HG02623 (cell line): ENCODE data around the gene C6orf47.

ENCODE experiments used
- ATAC-seq: cut with Tn5 transposase; IDR thresholded peaks from one replicate; pipeline ENCODE4 v1.9.1; 2021; ENCODE audit warnings: moderate library complexity; ENCODE audit not compliant: unreplicated experiment

Gene C6orf47

GRCh38 chr6:31661262-31662123 lies 915 bp upstream of the C6orf47 start:
- no peak for ATAC-seq

- no peak for ATAC-seq
Observed at GRCh38 chr6:31659649-31660380, 763 bp downstream of the C6orf47 start.

- no peak for ATAC-seq
Observed at GRCh38 chr6:31658983-31659648, 1.5 kb downstream of the C6orf47 start.

- no peak for ATAC-seq
Observed at GRCh38 chr6:31658158-31658688, 2.4 kb downstream of the C6orf47 start.

GRCh38 chr6:31657406-31658157 lies 3.0 kb downstream of the C6orf47 start:
- no peak for ATAC-seq

- no peak for ATAC-seq
Observed at GRCh38 chr6:31655349-31656237, 5.0 kb downstream of the C6orf47 start, which contains the start of gene APOM. Gene APOM (plus strand): TSS chr6:31655894. CDS start chr6:31655967, 73 bp downstream.

GRCh38 chr6:31654574-31655348 lies 5.8 kb downstream of the C6orf47 start:
- ATAC-seq: no peak

- ATAC-seq: peak; percentile 51
Observed at GRCh38 chr6:31652925-31653724, 7.5 kb downstream of the C6orf47 start.

GRCh38 chr6:31651602-31652191 lies 8.9 kb downstream of the C6orf47 start:
- peak; percentile 19 for ATAC-seq

- no peak for ATAC-seq
Observed at GRCh38 chr6:31645325-31645724, 15.3 kb downstream of the C6orf47 start.

GRCh38 chr6:31643818-31644454 lies 16.6 kb downstream of the C6orf47 start:
- ATAC-seq: no peak

- no peak for ATAC-seq
Observed at GRCh38 chr6:31642798-31643570, 17.6 kb downstream of the C6orf47 start.

- no peak for ATAC-seq
Observed at GRCh38 chr6:31641370-31641769, 19.2 kb downstream of the C6orf47 start.

- ATAC-seq: no peak
Observed at GRCh38 chr6:31640612-31641011, 20.0 kb downstream of the C6orf47 start.

GRCh38 chr6:31639449-31639861 lies 21.1 kb downstream of the C6orf47 start:
- no peak for ATAC-seq

GRCh38 chr6:31639043-31639442 lies 21.5 kb downstream of the C6orf47 start:
- no peak for ATAC-seq
